GM04504 (cell line): ENCODE results near the gene ADAP1.
"Not testable (repeated sequence)": the region's sequence is repeated elsewhere in the genome, so short reads cannot be mapped to it uniquely, and the experiment has no call there.

ENCODE experiments used
- DNase-seq: peaks from one replicate; pipeline ENCODE4 v3.0.0-alpha.2; 2012; ENCODE audit warnings: low read depth

The ADAP1 gene

GRCh38 chr7:974820-975681, 20.6 kb upstream of the ADAP1 start, which contains the start of gene COX19:
COX19 (minus strand) TSS chr7:975549; CDS start chr7:975509, 40 bp downstream.
- peak; percentile 71 for DNase-seq

GRCh38 chr7:974172-974571, 19.7 kb upstream of the ADAP1 start:
- no peak for DNase-seq

GRCh38 chr7:973312-973711, 18.8 kb upstream of the ADAP1 start:
- no peak for DNase-seq

- no peak for DNase-seq
These were observed 18.3 kb upstream of the ADAP1 start for GRCh38 chr7:972676-973309.

- DNase-seq, result no peak
These were observed 17.6 kb upstream of the ADAP1 start for GRCh38 chr7:972110-972509.

- DNase-seq, result no peak
These were observed 16.3 kb upstream of the ADAP1 start for GRCh38 chr7:970744-971143.

- DNase-seq, result no peak
These were observed 14.9 kb upstream of the ADAP1 start for GRCh38 chr7:969403-969802.

GRCh38 chr7:968205-969105, 14.0 kb upstream of the ADAP1 start:
- no peak for DNase-seq

- DNase-seq, result no peak
These were observed 13.0 kb upstream of the ADAP1 start for GRCh38 chr7:967361-968082.

- no peak for DNase-seq
These were observed 12.0 kb upstream of the ADAP1 start for GRCh38 chr7:966291-967069.

- DNase-seq, result peak; percentile 73
These were observed 10.1 kb upstream of the ADAP1 start for GRCh38 chr7:964401-965231.

- DNase-seq, result no peak
These were observed 9.0 kb upstream of the ADAP1 start for GRCh38 chr7:963236-964078.

GRCh38 chr7:962401-963081, 8.1 kb upstream of the ADAP1 start:
- no peak for DNase-seq

- DNase-seq, result no peak
These were observed 7.3 kb upstream of the ADAP1 start for GRCh38 chr7:961546-962400.

- not testable (repeated sequence) for DNase-seq
These were observed 6.5 kb upstream of the ADAP1 start for GRCh38 chr7:960972-961371.

GRCh38 chr7:960269-960871, 5.9 kb upstream of the ADAP1 start:
- DNase-seq, result no peak

- not testable (repeated sequence) for DNase-seq
These were observed 5.3 kb upstream of the ADAP1 start for GRCh38 chr7:959740-960139.
